ENCODE data around the gene PRDX5.

The PRDX5 gene

DNA sequence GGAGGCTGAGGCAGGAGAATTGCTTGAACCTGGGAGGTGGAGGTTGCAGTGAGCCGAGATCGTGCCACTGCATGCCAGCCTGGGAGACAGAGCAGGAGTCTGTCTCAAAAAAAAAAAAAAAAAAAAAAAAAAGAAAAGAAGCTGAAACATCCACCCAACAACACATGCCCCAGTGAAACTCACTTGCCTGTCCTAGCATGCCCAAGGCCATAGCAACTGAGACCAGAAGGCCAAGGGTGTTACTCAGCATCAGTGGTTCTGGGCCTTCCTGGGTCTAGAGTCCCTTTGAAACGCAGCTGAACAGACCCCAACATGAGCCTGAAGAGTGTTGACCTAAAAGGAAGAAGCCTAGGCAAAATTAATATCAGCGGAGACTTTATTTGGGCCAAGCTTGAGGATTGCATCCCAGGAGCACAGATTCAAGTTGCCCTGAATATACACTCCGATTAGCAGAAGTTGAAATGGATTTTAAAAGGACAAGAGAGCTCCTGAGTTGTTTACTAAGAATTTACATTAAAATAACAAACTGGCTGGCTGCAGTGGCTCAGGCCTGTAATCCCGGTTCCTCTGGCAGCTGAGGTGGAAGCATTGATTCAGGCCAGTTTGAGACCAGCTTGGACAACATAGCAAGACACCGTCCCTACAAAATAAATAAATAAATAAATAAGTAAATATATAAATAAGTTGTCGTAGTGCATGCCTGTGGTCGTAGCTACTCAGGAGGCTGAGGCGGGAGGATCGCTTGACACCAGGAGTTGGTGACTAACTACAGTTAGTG is 7.0 kb downstream of the PRDX5 start (continued):
- TF ChIP-seq, protein P1, sequence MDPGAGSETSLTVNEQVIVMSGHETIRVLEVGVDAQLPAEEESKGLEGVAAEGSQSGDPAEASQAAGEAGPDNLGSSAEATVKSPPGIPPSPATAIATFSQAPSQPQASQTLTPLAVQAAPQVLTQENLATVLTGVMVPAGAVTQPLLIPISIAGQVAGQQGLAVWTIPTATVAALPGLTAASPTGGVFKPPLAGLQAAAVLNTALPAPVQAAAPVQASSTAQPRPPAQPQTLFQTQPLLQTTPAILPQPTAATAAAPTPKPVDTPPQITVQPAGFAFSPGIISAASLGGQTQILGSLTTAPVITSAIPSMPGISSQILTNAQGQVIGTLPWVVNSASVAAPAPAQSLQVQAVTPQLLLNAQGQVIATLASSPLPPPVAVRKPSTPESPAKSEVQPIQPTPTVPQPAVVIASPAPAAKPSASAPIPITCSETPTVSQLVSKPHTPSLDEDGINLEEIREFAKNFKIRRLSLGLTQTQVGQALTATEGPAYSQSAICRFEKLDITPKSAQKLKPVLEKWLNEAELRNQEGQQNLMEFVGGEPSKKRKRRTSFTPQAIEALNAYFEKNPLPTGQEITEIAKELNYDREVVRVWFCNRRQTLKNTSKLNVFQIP (CRISPR knock-in tag; IDR thresholded peaks at IDR 0.05; ENCODE audit: borderline replicate concordance, low read depth) = no peak
- no peak for TF ChIP-seq PPARA (CRISPR knock-in tag; IDR thresholded peaks at IDR 0.05; ENCODE audit: borderline replicate concordance)
- TF ChIP-seq, protein P2, sequence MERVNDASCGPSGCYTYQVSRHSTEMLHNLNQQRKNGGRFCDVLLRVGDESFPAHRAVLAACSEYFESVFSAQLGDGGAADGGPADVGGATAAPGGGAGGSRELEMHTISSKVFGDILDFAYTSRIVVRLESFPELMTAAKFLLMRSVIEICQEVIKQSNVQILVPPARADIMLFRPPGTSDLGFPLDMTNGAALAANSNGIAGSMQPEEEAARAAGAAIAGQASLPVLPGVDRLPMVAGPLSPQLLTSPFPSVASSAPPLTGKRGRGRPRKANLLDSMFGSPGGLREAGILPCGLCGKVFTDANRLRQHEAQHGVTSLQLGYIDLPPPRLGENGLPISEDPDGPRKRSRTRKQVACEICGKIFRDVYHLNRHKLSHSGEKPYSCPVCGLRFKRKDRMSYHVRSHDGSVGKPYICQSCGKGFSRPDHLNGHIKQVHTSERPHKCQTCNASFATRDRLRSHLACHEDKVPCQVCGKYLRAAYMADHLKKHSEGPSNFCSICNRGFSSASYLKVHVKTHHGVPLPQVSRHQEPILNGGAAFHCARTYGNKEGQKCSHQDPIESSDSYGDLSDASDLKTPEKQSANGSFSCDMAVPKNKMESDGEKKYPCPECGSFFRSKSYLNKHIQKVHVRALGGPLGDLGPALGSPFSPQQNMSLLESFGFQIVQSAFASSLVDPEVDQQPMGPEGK (CRISPR knock-in tag; IDR thresholded peaks at IDR 0.05; ENCODE audit: borderline replicate concordance) = no peak

DNA sequence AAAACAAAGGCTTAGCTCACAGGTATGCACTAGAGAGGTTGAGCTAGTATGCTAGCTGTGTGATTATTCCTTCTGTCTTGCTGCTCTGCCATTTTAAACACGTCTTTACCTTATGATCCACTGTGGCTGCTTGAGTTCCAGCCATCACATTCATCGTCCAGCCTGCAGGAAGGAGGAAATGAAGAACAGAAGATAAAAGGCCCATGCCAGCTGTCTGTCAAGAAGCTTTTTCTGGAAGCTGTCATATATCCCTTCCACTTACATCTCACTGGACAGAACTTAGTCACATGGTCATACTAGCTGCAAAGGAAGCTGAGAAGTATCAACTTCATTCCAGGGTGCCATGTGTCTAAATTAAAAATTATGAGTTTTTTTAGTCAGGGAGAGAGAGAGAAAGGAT is 9.5 kb downstream of the PRDX5 start:
- TF ChIP-seq, protein P3, sequence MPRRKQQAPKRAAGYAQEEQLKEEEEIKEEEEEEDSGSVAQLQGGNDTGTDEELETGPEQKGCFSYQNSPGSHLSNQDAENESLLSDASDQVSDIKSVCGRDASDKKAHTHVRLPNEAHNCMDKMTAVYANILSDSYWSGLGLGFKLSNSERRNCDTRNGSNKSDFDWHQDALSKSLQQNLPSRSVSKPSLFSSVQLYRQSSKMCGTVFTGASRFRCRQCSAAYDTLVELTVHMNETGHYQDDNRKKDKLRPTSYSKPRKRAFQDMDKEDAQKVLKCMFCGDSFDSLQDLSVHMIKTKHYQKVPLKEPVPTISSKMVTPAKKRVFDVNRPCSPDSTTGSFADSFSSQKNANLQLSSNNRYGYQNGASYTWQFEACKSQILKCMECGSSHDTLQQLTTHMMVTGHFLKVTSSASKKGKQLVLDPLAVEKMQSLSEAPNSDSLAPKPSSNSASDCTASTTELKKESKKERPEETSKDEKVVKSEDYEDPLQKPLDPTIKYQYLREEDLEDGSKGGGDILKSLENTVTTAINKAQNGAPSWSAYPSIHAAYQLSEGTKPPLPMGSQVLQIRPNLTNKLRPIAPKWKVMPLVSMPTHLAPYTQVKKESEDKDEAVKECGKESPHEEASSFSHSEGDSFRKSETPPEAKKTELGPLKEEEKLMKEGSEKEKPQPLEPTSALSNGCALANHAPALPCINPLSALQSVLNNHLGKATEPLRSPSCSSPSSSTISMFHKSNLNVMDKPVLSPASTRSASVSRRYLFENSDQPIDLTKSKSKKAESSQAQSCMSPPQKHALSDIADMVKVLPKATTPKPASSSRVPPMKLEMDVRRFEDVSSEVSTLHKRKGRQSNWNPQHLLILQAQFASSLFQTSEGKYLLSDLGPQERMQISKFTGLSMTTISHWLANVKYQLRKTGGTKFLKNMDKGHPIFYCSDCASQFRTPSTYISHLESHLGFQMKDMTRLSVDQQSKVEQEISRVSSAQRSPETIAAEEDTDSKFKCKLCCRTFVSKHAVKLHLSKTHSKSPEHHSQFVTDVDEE (CRISPR knock-in tag; IDR thresholded peaks at IDR 0.05) = no peak
- TF ChIP-seq ISL1 (CRISPR knock-in tag; IDR thresholded peaks at IDR 0.05) = no peak
- no peak for TF ChIP-seq OSR1 (CRISPR knock-in tag; IDR thresholded peaks at IDR 0.05)
- TF ChIP-seq, protein P2 (CRISPR knock-in tag; IDR thresholded peaks at IDR 0.05; ENCODE audit: borderline replicate concordance) = no peak
- no peak for TF ChIP-seq ZFP3 (CRISPR knock-in tag; IDR thresholded peaks at IDR 0.05)
- TF ChIP-seq GLIS3 (CRISPR knock-in tag; IDR thresholded peaks at IDR 0.05) = no peak
- TF ChIP-seq ZNF70 (CRISPR knock-in tag; IDR thresholded peaks at IDR 0.05) = no peak
- TF ChIP-seq, protein P4, sequence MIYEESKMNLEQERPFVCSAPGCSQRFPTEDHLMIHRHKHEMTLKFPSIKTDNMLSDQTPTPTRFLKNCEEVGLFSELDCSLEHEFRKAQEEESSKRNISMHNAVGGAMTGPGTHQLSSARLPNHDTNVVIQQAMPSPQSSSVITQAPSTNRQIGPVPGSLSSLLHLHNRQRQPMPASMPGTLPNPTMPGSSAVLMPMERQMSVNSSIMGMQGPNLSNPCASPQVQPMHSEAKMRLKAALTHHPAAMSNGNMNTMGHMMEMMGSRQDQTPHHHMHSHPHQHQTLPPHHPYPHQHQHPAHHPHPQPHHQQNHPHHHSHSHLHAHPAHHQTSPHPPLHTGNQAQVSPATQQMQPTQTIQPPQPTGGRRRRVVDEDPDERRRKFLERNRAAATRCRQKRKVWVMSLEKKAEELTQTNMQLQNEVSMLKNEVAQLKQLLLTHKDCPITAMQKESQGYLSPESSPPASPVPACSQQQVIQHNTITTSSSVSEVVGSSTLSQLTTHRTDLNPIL (CRISPR knock-in tag; IDR thresholded peaks at IDR 0.05; ENCODE audit: low read depth) = no peak
- TF ChIP-seq TCF4 (CRISPR knock-in tag; IDR thresholded peaks at IDR 0.05; ENCODE audit: borderline replicate concordance) = no peak
- no peak for TF ChIP-seq ZNF565 (CRISPR knock-in tag; conservative IDR thresholded peaks at IDR 0.05; ENCODE audit: low read depth)
- TF ChIP-seq, protein P1 (CRISPR knock-in tag; IDR thresholded peaks at IDR 0.05; ENCODE audit: borderline replicate concordance, low read depth) = no peak
- no peak for TF ChIP-seq ZFP30 (CRISPR knock-in tag; IDR thresholded peaks at IDR 0.05)
- TF ChIP-seq SNAI2 (CRISPR knock-in tag; IDR thresholded peaks at IDR 0.05) = no peak
- TF ChIP-seq ZNF8 (CRISPR knock-in tag; IDR thresholded peaks at IDR 0.05) = no peak
- no peak for TF ChIP-seq ARNTL (CRISPR knock-in tag; IDR thresholded peaks at IDR 0.05; ENCODE audit: borderline replicate concordance, low read depth)
- no peak for ATAC-seq

DNA sequence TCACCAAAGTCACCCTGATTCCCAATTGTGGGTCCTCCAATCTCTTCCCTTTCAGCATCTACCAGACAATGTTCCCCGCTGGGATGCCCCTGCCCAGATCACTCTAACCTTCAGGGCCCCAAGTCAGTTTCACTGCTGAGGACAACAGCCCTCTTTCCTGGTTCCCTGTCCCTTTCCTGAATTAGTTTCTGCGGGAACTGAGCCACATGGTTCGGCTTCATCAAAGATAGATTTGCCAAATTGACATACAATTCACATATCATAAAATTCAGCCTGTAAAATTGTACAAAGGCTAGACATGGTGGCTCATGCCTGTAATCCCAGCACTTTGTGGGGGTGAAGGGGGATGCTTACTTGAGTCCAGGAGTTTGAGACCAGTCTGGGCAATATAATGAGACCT is 10.1 kb downstream of the PRDX5 start:
- ATAC-seq = no peak
- no peak for TF ChIP-seq SNAI2 (CRISPR knock-in tag; IDR thresholded peaks at IDR 0.05)
- TF ChIP-seq ZNF70 (CRISPR knock-in tag; IDR thresholded peaks at IDR 0.05) = no peak
- no peak for TF ChIP-seq PPARA (CRISPR knock-in tag; IDR thresholded peaks at IDR 0.05; ENCODE audit: borderline replicate concordance)
- TF ChIP-seq, protein P5, sequence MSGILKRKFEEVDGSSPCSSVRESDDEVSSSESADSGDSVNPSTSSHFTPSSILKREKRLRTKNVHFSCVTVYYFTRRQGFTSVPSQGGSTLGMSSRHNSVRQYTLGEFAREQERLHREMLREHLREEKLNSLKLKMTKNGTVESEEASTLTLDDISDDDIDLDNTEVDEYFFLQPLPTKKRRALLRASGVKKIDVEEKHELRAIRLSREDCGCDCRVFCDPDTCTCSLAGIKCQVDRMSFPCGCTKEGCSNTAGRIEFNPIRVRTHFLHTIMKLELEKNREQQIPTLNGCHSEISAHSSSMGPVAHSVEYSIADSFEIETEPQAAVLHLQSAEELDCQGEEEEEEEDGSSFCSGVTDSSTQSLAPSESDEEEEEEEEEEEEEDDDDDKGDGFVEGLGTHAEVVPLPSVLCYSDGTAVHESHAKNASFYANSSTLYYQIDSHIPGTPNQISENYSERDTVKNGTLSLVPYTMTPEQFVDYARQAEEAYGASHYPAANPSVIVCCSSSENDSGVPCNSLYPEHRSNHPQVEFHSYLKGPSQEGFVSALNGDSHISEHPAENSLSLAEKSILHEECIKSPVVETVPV (CRISPR knock-in tag; IDR thresholded peaks at IDR 0.05) = no peak
- no peak for TF ChIP-seq GLIS3 (CRISPR knock-in tag; IDR thresholded peaks at IDR 0.05)
- TF ChIP-seq ZFP30 (CRISPR knock-in tag; IDR thresholded peaks at IDR 0.05) = no peak
- no peak for TF ChIP-seq BACH2 (CRISPR knock-in tag; IDR thresholded peaks at IDR 0.05; ENCODE audit: borderline replicate concordance)
- TF ChIP-seq TCF4 (CRISPR knock-in tag; IDR thresholded peaks at IDR 0.05; ENCODE audit: borderline replicate concordance) = no peak
- TF ChIP-seq ISL1 (CRISPR knock-in tag; IDR thresholded peaks at IDR 0.05) = no peak
- TF ChIP-seq, protein P1 (CRISPR knock-in tag; IDR thresholded peaks at IDR 0.05; ENCODE audit: borderline replicate concordance, low read depth) = no peak
- no peak for TF ChIP-seq ZFP3 (CRISPR knock-in tag; IDR thresholded peaks at IDR 0.05)

All from SK-N-SH treated with all-trans-retinoic acid at 6 μM for 48 hours (cell line).